Brain pericyte (primary cell): Measurements from ENCODE around the gene TESK2.
"Not testable (repeated sequence)": the region's sequence is repeated elsewhere in the genome, so short reads cannot be mapped to it uniquely, and the experiment has no call there.

Experiments
- DNase-seq: peaks from one replicate; pipeline ENCODE4 v3.0.0-alpha.2; 2012; ENCODE audit warnings: low read depth, low spot score

TESK2 gene

GRCh38 chr1:45414746-45415145, 76.2 kb downstream of the TESK2 start:
- DNase-seq: no peak

DNA sequence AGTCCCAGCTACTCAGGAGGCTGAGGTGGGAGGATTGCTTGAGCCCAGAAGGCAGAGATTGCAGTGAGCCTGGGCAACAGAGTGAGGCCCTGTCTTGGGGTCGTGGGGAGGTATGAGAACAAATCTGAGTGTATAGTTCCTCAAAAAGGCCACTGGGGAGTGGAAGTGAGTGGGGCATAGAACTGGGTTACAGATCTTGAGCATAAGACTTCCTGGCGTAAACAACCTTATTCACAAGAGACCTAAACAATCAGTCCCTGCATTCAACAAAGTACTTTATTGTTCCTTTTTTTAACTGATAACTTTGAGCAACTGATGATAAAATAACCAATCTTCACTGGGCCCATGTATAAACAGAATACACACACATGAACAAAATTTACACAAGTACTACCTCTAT, 78.1 kb downstream of the TESK2 start:
- DNase-seq: no peak

- no peak for DNase-seq
These were observed 79.5 kb downstream of the TESK2 start for GRCh38 chr1:45411510-45411899.

DNA sequence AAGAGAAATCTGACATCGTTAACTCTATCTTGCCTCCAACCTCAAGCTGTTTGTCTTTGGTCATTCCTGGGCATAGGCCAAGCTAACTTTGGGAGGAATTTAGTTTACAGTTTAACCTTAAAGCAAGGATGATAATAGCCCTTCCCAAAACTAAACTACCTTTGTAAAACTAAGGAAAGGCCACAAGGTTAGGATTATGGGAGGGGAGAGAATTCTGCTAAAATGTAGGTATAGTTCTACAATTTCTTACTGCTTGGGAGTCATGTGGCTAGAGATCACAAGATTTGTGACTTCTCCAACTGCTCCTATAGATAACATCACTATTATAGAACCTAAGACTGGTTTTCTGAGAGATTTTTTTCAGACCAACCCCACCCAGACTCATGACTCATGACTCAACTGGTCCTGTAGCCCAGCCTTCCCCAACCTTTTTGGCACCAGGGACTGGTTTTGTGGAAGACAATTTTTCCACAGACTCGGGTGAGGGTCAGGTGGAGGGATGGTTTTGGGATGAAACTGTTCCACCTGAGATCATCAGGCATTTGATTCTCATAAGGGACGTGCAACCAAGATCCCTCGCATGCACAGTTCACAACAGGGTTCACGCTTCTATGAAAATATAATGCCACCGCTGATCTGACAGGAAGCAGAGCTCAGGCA, 80.0 kb downstream of the TESK2 start:
- DNase-seq: no peak

- no peak for DNase-seq
These were observed 81.7 kb downstream of the TESK2 start for GRCh38 chr1:45409276-45409675.

DNA sequence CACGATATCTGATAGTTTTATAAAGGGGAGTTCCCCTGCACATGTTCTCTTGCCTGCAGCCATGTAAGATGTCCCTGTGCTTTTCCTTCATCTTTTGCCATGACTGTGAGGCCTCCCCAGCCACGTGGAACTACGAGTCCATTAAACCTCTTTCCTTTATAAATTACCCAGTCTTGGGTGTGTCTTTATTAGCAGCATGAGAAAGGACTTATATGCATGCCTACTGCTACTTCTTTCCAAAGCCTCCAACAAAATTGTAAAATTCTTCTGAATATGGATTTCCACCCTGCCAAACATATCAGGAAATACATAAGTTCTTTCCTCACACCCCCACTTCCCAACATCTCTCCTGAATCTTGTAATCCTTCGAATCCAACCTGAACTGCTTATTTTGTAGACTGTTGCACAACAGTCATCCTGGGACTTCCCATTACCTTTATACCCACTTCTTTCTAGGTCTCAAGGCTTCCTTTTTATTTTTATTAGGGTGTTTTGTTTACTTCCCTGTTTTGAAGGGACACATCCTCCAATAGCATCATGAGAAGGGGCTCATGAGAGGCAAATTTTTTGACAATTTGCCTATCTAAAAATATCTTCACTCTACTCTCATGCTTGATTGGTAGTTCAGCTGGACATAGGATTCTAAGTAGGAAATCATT, 83.2 kb downstream of the TESK2 start:
- no peak for DNase-seq

DNA sequence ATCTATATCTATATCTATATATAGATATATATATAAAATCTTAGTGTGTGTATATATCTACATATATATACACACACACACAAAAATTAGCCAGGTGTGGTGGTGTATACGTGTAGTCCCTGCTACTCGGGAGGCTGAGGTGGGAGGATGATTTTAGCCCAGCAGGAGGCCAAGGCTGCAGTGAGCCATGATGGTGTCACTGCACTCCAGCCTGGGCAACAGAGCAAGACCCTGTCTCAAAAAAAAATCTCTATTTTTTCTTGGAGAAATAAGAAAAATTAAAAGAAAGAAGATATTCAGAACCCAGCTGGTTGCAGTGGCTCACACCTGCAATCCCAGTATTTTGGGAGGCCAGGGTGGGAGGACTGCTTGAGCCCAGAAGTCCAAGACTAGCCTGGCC, 85.3 kb downstream of the TESK2 start:
- DNase-seq: no peak

DNA sequence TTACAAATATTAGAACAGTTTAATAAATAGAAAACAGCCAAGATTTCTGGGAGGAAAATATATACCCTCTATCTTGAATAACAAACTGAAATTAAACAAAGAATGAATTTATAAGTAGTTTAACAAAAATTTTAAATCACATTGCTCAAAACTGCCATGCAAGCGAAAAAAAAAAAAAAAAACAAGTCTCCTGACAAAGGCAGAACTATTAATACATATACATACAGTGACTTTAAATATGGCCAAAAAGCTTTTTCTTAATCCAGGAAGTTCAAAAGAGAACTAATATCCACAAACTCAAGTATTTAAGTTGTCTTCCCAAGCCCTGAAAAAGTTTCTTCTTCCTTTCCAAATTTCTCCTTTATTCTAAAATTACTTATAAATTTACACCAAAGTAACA, 87.2 kb downstream of the TESK2 start:
- no peak for DNase-seq

- no peak for DNase-seq
These were observed 87.7 kb downstream of the TESK2 start for GRCh38 chr1:45403298-45403697.

GRCh38 chr1:45401524-45401923, 89.4 kb downstream of the TESK2 start:
- no peak for DNase-seq

GRCh38 chr1:45400049-45400448, 90.9 kb downstream of the TESK2 start:
- no peak for DNase-seq

DNA sequence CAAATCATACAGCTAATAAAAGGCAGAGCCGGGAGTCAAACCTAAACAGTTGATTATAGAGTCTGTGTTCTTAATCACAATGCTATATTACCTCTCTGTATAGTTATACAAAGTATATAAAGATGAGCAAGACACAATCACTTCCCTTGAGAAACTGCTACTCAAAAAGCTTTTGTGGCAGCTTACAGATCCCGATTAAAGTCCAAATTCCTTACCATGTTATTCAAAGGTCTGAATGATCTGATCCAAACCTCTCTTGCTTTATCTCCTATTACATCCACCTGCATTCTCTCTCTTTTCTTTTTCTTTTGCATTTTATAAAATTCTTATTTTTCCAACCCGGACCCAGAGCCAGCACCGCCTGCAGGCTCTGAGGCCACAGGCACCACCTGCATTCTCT, 93.7 kb downstream of the TESK2 start:
- DNase-seq: no peak

GRCh38 chr1:45395582-45395981, 95.4 kb downstream of the TESK2 start:
- no peak for DNase-seq

DNA sequence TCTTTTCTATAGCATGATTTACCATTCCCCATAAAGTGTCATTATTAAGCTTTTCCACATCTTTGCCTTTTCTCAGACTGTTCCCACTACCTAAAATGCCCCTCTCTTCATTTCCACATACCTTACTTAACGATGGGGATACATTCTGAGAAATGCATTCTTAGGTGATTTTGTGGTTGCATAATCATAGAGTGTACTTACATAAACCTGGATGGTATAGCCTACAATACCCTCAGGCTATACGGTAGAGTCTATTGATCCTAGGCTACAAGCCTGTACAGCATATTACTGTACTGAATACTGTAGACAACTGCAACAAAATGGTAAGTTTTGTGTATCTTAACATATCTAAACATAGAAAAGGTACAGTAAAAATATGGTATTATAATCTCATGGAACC, 95.9 kb downstream of the TESK2 start:
- no peak for DNase-seq

DNA sequence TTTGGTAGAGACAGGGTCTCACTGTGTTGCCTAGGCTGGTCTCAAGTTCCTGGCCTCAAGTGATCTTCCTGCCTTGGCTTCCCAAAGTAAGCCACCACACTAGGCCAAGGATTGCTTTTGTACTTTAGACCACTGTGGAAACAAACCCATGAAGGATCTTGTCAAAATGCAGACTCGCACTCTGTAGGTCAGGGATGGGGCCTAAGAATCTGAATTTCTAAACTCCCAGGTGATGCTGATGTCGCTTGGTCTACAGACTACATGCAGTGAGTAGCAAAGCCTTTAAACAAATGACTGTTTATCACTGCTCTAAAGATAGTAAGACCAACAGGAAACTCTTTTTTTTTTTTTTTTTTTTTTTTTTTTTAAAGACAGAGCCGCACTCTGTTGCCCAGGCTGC, 96.6 kb downstream of the TESK2 start:
- DNase-seq: no peak

- DNase-seq: no peak
These were observed 97.2 kb downstream of the TESK2 start for GRCh38 chr1:45393718-45394302.

GRCh38 chr1:45386219-45386618, 104.7 kb downstream of the TESK2 start:
- no peak for DNase-seq

GRCh38 chr1:45385302-45385701, 105.7 kb downstream of the TESK2 start:
- DNase-seq: no peak

- DNase-seq: not testable (repeated sequence)
These were observed 106.8 kb downstream of the TESK2 start for GRCh38 chr1:45384213-45384612.

DNA sequence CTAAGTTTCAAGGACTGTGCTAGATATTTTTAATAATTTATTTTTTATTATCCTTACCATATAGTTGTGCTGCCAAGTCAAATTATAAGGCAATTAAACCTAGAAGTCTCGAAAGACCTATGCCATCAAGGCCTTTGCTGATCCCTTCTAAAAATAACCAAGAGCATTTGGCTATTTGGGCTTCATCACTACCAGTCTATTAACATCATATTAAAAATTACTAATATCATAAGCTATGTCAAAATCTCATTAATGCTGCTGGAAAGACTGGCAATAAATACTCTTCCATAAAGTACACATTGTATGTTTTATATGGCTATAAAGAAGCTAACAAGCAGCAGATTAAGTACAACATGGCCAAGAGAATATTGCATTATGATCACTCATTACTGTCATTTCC, 107.8 kb downstream of the TESK2 start:
- no peak for DNase-seq

DNA sequence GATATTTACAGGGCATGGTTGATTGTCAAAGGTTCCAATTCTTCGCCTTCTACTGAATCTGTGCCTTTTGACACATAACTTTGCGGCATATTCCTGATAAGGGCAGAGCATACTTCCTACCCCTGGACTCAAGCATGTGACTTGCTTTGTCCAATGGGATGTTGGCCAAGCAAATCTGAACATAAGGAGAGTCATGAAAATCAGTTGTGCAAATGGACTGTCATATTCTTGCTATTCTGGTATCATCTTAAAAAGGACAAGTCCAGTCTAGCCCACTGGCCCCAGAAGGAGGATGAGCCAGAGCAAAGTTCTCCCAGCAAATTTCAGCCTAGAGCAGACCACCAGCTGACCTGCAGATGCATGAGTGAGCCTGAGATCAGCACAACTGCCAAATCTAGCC, 109.7 kb downstream of the TESK2 start:
- no peak for DNase-seq

DNA sequence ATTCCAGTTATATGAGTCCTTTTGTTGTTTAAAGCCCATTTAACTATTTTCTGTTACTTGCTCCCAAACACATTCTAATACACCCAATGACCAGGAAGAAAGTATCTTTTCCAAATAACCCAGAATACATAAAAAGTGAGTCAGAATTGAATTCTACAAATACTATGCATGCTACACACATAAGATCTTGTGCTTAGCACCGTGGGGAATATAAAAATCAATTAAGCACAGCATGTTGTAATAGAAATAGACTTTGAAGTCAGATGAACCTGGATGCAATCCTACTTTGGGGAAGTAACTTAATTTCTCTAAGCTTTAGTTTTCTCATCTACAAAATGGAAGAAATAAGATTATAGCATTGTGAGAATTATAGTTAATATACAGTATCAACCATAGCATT, 110.2 kb downstream of the TESK2 start:
- DNase-seq: no peak

DNA sequence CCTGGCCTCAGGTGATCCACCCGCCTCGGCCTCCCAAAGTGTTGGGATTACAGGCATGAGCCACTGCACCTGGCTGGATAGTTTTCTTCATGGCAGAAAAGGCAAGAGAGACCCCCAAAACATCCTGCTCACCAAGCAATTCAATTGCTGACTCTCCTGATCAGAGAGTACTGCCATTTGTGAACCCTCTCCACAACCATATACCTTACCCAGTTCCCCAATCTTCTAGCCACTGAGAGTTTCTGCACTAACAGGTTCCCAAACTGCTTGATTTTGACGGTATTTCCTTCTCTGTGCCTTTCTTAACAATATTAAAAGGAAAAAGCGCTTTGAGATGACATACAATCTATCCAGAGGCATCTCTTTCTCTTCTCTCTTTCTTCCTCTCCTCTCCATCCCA, 110.8 kb downstream of the TESK2 start:
- DNase-seq: no peak
